Endothelial cell of umbilical vein (primary cell): Measurements from ENCODE around the gene DENND1C.

Source experiments
- CTCF ChIP-seq, 2 donors: IDR thresholded peaks; 1 replicate in 1 of 2; 2 replicates in 1 of 2; pipeline ENCODE4 v1.5.1; 2011; ENCODE audit warnings: low read length in 2 of 2, mild to moderate bottlenecking in 2 of 2, moderate library complexity in 2 of 2, control low read depth in 1 of 2, inconsistent platforms in 1 of 2, low read depth in 1 of 2; ENCODE audit not compliant: insufficient read depth in 1 of 2; ENCODE audit errors: extremely low read depth in 1 of 2
- EZH2 ChIP-seq: IDR thresholded peaks from 2 replicates; pipeline ENCODE4 v1.6.1; 2012; ENCODE audit warnings: borderline replicate concordance, low read depth, mild to moderate bottlenecking, moderate library complexity, low read length, inconsistent platforms; ENCODE audit not compliant: severe bottlenecking
- MAX ChIP-seq: IDR thresholded peaks from 2 replicates; pipeline ENCODE4 v1.6.1; 2011; ENCODE audit not compliant: insufficient read depth, insufficient read length
- POLR2A ChIP-seq: IDR thresholded peaks from 2 replicates; pipeline ENCODE4 v1.6.1; 2012; ENCODE audit warnings: low read depth, mild to moderate bottlenecking, control low read depth, low read length
- POLR2AphosphoS5 ChIP-seq: IDR thresholded peaks from 2 replicates; pipeline ENCODE4 v1.6.1; 2012; ENCODE audit warnings: low read depth, mild to moderate bottlenecking, control low read depth, low read length, moderate library complexity; ENCODE audit not compliant: insufficient read depth

DNA sequence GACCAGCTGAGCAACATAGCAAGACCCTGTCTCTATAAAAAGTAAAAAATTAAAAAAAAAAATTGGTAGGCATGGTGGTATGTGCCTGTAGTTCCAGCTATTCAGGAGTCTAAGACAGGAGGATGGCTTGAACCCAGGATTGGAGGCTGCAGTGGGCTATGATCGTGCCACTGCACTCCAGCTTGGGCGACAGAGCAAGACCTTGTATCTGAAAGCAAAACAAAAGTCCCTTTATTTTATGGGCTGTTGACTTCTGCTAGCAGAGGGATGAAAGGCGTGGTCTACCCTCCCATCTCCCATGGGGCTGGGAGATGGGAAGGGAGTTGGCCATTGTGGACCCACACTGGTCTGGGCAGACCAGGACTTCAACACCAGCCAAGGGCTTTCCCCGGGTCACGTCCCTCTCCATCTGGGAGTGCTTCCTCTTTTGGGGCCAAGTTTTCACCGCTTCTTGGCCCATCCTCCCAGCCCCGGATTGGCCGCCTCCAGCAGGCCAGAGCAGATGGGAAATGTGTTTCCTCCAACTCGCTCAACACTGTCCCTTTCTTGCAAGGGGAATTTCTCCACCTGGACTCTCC, 47.0 kb upstream of the DENND1C start:
- no peak for TF ChIP-seq MAX
- no peak for TF ChIP-seq CTCF (IDR thresholded peaks at IDR 0.05; ENCODE audit: extremely low read depth in 1 of 2, insufficient read depth in 1 of 2, low read depth in 1 of 2, low read length in 2 of 2)
- no peak for TF ChIP-seq POLR2A
- TF ChIP-seq EZH2: no peak
- no peak for TF ChIP-seq POLR2AphosphoS5
